SU-DHL-6 (cell line): ENCODE measurements around the gene MAEL.

ENCODE experiments used
- EZH2phosphoT487 ChIP-seq: fragments of 200-600 bp; sonication (generic), shearing (Covaris generic); conservative IDR thresholded peaks from 2 replicates; pipeline ENCODE4 v1.6.1; 2018; ENCODE audit warnings: mild to moderate bottlenecking, antibody characterized with exemption, low read length, moderate library complexity, mixed read lengths
- TF ChIP-seq, protein P1 (sequence below): fragments of 200-600 bp; sonication (generic); IDR thresholded peaks from one replicate; pipeline ENCODE4 v1.5.1; 2017; ENCODE audit warnings: antibody characterized with exemption, mild to moderate bottlenecking, low read length, moderate library complexity; ENCODE audit not compliant: insufficient read depth, poor library complexity, severe bottlenecking

DNA sequence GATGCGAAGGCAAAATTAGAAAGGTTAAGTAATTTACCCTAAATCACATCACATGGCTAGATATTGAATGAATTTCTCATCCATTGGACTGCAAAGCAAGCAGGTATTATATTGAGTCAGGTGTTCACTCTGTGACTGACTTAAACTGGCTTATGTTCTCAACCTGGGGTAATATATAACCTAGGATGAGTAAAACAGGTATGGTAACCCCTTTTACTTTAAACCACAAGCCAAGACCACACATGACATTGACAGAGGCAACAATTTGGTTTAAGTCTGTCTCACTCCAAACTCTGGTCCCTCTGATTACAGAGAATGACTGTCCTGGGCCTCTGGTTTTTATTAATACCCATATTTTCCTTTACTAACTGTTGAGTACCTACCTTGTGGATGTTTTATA is 33.3 kb downstream of the MAEL start:
- no peak for TF ChIP-seq EZH2phosphoT487
- TF ChIP-seq, protein P1, sequence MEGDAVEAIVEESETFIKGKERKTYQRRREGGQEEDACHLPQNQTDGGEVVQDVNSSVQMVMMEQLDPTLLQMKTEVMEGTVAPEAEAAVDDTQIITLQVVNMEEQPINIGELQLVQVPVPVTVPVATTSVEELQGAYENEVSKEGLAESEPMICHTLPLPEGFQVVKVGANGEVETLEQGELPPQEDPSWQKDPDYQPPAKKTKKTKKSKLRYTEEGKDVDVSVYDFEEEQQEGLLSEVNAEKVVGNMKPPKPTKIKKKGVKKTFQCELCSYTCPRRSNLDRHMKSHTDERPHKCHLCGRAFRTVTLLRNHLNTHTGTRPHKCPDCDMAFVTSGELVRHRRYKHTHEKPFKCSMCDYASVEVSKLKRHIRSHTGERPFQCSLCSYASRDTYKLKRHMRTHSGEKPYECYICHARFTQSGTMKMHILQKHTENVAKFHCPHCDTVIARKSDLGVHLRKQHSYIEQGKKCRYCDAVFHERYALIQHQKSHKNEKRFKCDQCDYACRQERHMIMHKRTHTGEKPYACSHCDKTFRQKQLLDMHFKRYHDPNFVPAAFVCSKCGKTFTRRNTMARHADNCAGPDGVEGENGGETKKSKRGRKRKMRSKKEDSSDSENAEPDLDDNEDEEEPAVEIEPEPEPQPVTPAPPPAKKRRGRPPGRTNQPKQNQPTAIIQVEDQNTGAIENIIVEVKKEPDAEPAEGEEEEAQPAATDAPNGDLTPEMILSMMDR = no peak
